Tibial nerve (tissue), 4 donors: ENCODE data around the gene LPIN3. TPM values are rescaled to one million over a fixed set of nuclear protein-coding genes. Genes with fewer than 3 reads are reported as not detected.

Experiments used
- DNase-seq, 2 donors: peaks; one replicate each; pipeline ENCODE4 v3.0.0-alpha.2; 2019; ENCODE audit warnings: low spot score in 2 of 2
- H3K27ac ChIP-seq, 4 donors: fragments of 200-600 bp; sonication (generic) in 3 of 4; one replicate each; pipeline ENCODE4 v1.5.1; 2017 to 2019; ENCODE audit warnings: mild to moderate bottlenecking in 1 of 4
- H3K27me3 ChIP-seq, 2 donors: fragments of 200-600 bp; sonication (generic) in 1 of 2; one replicate each; pipeline versions ENCODE4 v1.5.1 to v1.6.0; 2017 to 2019
- H3K36me3 ChIP-seq, 3 donors: fragments of 200-600 bp; sonication (generic); one replicate each; pipeline ENCODE4 v1.5.1; 2018 to 2019
- H3K4me1 ChIP-seq, 4 donors: fragments of 200-600 bp; sonication (generic) in 3 of 4; one replicate each; pipeline ENCODE4 v1.5.1; 2017 to 2019
- H3K4me3 ChIP-seq, 4 donors: fragments of 200-600 bp; sonication (generic) in 3 of 4; one replicate each; pipeline ENCODE4 v1.5.1; 2017 to 2019; ENCODE audit warnings: mild to moderate bottlenecking in 1 of 4, moderate library complexity in 1 of 4
- H3K9me3 ChIP-seq, 4 donors: fragments of 200-600 bp; sonication (generic) in 3 of 4; one replicate each; pipeline ENCODE4 v1.5.1; 2017 to 2019
- CTCF ChIP-seq, 5 experiments: fragments of 200-600 bp in 3 of 5; fragments of 450-650 bp in 2 of 5; sonication (generic) in 3 of 5; IDR thresholded peaks; one replicate each; pipeline ENCODE4 v1.5.1; 2016 to 2019; ENCODE audit warnings: antibody characterized with exemption in 5 of 5, mild to moderate bottlenecking in 3 of 5, moderate library complexity in 2 of 5
- EP300 ChIP-seq, 2 donors: sonication (generic); formaldehyde crosslinking; IDR thresholded peaks; one replicate each; pipeline ENCODE4 v1.6.1; 2017; ENCODE audit warnings: antibody characterized with exemption in 2 of 2, mild to moderate bottlenecking in 1 of 2
- POLR2A ChIP-seq, 2 donors: fragments of 450-650 bp; IDR thresholded peaks; one replicate each; pipeline ENCODE4 v1.6.1; 2017; ENCODE audit warnings: antibody characterized with exemption in 2 of 2, mild to moderate bottlenecking in 2 of 2, moderate library complexity in 2 of 2
- WGBS, 2 donors: methylation state at CpG; one replicate each; pipeline ENCODE4 v1.1.5; 2018; 5-methylcytosine and 5-hydroxymethylcytosine counted together
- total RNA-seq, 4 donors: library from RNA; depleted of rRNA; stranded (reverse); fragments of >200 nt; gene quantifications; one replicate each; pipeline ENCODE4 v1.1.0, GENCODE V29; 2016

Gene LPIN3
- total RNA-seq, 4 donors from 2014 or later: 24.5 to 64.8 (median 36.5) TPM

- peaks cover 0 to 75% (median 0%) of the 10 kb centered on the region in 3 donors for H3K36me3 ChIP-seq
- 91 to 93% methylated on average over 6 to 7 of the region's 7 CpGs for WGBS, 2 donors
- no peak overlapping the region for H3K27ac ChIP-seq
- no peak for DNase-seq
- H3K27me3 ChIP-seq: no peaks in the 10 kb centered on the region
- no peak for TF ChIP-seq EP300 (IDR thresholded peaks at IDR 0.05)
- no peak for TF ChIP-seq POLR2A (IDR thresholded peaks at IDR 0.05)
- no peak for TF ChIP-seq CTCF (IDR thresholded peaks at IDR 0.05)
- no peaks in the 10 kb centered on the region for H3K9me3 ChIP-seq
- H3K4me1 ChIP-seq: peaks cover 0 to 6% (median 0%) of the 10 kb centered on the region in 4 donors
- no peak overlapping the region for H3K4me3 ChIP-seq
These were observed 18.1 kb downstream of the LPIN3 start for GRCh38 chr20:41358717-41359116.

- Histone ChIP-seq H3K4me1 (peaks cover 0 to 6% (median 0%) of the 10 kb centered on the region in 4 donors), H3K9me3 (no peaks in the 10 kb centered on the region), H3K27me3 (peaks cover 0 to 2% of the 10 kb centered on the region in 2 donors), H3K4me3 (no peak overlapping the region), H3K27ac (no peak overlapping the region), H3K36me3 (peaks cover 0 to 71% (median 0%) of the 10 kb centered on the region in 3 donors)
- no peak for DNase-seq
- no peak for TF ChIP-seq CTCF (IDR thresholded peaks at IDR 0.05)
- 82 to 85% methylated on average over 9 of the region's 9 CpGs for WGBS, 2 donors
These were observed 19.0 kb downstream of the LPIN3 start for GRCh38 chr20:41359541-41360011.

GRCh38 chr20:41360831-41361756 lies 20.5 kb downstream of the LPIN3 start:
- no peak for DNase-seq
- TF ChIP-seq EP300 (IDR thresholded peaks at IDR 0.05): no peak
- no peak for TF ChIP-seq CTCF (IDR thresholded peaks at IDR 0.05)
- TF ChIP-seq POLR2A (IDR thresholded peaks at IDR 0.05): no peak
- Histone ChIP-seq H3K36me3 (peaks cover 0 to 57% (median 0%) of the 10 kb centered on the region in 3 donors), H3K4me1 (peaks cover 0 to 11% (median 0%) of the 10 kb centered on the region in 4 donors), H3K27me3 (peaks cover 0 to 17% of the 10 kb centered on the region in 2 donors), H3K4me3 (no peak overlapping the region), H3K27ac (no peak overlapping the region), H3K9me3 (no peaks in the 10 kb centered on the region)
- 85 to 86% methylated on average over 9 of the region's 22 CpGs for WGBS, 2 donors

GRCh38 chr20:41361757-41362747 lies 21.4 kb downstream of the LPIN3 start:
- TF ChIP-seq CTCF (IDR thresholded peaks at IDR 0.05): no peak
- no peak for TF ChIP-seq EP300 (IDR thresholded peaks at IDR 0.05)
- no peak for TF ChIP-seq POLR2A (IDR thresholded peaks at IDR 0.05)
- peaks cover 0 to 47% (median 0%) of the 10 kb centered on the region in 3 donors for H3K36me3 ChIP-seq
- no peak overlapping the region for H3K4me3 ChIP-seq
- WGBS, 2 donors: 80 to 81% methylated on average over 21 to 43 of the region's 45 CpGs
- H3K27ac ChIP-seq: no peak overlapping the region
- H3K27me3 ChIP-seq: peaks cover 0 to 21% of the 10 kb centered on the region in 2 donors
- no peak for DNase-seq
- H3K4me1 ChIP-seq: peaks cover 0 to 18% (median 0%) of the 10 kb centered on the region in 4 donors
- no peaks in the 10 kb centered on the region for H3K9me3 ChIP-seq
